Muscle of arm (tissue), 12 donors: ENCODE data around the gene NYAP2. TPM values are rescaled to one million over a fixed set of nuclear protein-coding genes. Genes with fewer than 3 reads are reported as not detected.

Experiments used
- DNase-seq: peaks from one replicate; pipeline ENCODE4 v3.0.0-alpha.2; 2013
- polyA plus RNA-seq, 12 donors: library from polyadenylated mRNA; unstranded; fragments of 120-200 nt; gene quantifications; one replicate each; pipeline ENCODE4 v1.2.1, GENCODE V29; 2013; ENCODE audit not compliant: insufficient read length in 12 of 12

Gene NYAP2
- polyA plus RNA-seq, 12 donors = 0.07 to 0.65 (median 0.23) TPM; not detected in 3

DNA sequence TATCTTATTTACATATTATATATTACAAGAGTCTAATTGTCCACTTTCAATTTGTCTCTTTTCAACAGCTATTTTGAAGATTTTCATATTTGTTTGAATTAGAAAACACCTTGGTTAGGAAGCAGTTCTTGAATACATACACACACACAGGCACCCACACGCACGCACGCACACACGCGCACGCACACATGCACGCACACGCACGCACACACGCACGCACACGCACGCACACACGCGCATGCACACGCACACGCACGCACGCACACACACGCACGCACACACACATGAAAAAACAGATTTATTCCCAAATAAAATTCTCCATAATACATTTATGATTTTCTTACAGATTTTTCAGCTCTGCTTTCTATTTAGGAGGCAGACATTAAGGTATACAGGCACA is 220.7 kb downstream of the NYAP2 start:
- no peak for DNase-seq

DNA sequence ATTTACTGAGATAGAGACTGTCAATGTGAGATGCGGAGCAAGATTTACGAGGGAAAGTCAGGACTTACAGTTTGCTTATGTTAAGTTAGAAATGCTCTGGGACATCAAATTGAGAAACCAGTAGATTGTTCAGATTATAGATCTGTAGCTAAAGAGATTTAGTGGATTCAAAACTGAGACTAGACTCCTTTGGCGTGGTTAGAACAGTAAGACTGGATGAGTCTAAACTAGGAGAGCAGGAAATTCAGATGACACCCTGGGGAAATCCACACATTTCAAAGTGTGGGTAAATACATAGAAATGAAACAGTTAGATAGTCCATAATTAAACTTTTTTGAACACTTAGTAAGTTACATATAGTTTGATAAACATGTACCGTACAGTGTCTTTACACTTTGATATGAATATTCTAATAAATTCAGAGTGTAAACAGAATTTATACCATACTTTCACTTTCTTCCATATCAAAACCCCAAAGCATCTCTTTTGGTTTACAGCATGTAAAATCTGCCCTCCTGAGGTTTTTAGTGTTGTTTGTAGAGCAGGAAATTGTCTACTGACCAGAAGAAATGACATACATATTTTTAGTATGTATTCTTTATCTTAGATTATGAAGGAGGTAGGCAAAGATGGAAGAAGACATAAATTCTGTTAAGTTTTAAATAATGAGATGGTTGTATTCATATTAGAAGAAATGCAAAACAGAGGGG is 231.5 kb downstream of the NYAP2 start:
- no peak for DNase-seq

DNA sequence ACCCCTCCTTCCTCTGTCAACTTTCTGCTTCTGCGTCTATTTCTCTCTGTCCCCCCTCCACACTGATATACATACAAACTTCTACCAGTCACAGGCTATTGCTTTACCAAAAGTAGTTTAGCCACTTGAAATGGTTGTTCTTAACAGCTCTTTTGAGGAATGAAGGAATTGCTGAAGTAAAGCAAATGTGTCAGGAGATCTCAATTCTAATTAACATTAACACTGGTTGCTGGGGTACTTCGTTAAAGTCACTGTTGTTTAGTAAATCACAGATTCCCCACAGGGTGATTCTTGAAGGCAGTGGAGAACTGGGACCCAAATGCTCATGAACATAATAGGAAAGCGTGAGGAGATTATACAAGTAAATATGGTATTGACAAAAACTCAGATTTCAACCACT is 232.8 kb downstream of the NYAP2 start:
- no peak for DNase-seq

DNA sequence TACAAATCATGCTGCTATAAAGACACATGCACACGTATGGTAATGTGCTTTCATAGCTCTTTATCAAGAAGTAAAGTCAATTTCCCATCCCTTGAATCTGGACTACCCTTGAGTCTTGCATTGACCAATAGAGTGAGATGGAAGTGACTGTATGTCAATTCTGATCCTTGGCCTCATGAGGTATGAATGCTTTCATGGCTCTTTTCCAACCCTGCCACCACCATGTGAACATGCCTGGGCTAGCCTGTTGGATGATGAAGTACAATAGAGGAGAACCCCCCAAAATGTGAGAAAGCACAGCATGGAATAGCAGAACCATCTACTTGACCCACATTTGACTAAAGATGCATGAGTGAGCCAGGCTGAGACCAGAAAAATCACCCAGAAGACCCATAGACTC is 237.0 kb downstream of the NYAP2 start:
- DNase-seq = no peak

DNA sequence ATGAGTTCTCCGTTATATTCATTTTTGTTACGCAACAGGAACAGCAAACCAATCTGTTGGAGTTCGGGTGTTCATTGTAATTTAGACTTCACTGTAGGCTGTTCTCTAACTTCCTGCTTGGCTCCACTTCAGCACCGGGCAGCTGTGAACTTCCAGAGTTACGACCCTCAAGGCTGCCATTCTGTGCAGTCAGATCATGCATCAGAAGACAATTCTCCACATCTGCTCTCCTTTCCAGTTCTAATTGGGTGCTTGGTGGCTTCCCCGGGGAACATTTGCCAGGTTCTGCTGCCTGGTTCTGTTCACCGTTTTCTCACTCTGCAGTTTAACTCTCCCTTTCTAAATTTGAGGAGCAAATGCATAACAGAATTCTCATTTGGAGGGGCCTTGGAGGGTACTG is 237.7 kb downstream of the NYAP2 start:
- DNase-seq = no peak

DNA sequence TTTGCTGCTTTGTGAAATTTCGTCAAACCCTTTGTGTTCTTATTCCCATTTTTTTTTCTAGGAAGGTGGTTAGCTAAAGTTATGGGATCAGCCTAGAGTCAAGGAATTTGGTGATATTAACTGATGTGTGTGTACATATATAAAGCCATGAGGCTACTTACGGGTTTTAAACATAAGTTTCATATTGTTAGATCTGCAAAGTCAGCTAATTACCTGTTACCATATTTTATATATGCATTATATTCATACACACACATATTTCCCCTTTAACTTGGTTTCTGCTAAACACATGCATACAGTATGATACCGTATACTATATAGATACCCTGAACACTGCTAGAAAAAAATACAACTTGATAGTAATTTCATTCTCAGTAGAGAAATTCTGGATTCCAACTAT is 241.0 kb downstream of the NYAP2 start:
- no peak for DNase-seq

DNA sequence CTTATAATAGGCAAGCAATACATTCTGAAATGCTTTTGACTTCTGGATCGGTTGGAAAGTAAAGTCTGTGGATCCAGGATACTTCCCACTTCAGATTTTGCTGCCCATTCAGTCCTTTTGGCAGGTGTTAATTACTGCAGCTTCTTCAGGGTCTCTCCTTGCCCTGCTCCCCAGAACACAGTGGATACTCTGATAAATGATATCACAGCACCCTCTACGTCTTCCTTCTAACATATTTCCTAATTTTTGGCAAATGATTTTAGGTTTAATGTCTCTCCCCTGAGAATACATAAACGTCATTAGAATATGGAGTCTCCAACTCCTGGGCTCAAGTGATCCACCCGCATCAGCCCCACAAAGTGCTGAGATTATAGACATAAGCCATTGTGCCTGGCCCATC is 249.8 kb downstream of the NYAP2 start:
- no peak for DNase-seq

DNA sequence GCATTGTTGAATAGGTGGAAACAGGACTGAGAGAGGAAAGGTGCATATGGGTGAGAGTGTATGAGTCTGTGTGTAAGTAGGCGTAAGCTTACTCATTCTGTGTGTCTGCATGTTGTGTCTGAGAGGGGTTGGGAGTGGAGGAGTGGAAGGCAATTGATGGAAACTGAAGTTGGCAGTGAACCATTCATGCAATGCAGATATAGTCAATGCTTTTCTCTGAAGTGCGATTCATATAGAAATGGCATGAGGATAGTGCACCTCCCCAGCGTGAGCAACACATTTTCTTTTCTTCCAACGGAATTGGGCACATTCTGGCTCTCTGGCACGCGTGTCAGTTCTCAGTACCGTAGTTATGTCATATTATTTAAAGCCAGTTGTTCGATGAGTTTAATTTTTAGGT is 250.5 kb downstream of the NYAP2 start:
- DNase-seq = no peak

DNA sequence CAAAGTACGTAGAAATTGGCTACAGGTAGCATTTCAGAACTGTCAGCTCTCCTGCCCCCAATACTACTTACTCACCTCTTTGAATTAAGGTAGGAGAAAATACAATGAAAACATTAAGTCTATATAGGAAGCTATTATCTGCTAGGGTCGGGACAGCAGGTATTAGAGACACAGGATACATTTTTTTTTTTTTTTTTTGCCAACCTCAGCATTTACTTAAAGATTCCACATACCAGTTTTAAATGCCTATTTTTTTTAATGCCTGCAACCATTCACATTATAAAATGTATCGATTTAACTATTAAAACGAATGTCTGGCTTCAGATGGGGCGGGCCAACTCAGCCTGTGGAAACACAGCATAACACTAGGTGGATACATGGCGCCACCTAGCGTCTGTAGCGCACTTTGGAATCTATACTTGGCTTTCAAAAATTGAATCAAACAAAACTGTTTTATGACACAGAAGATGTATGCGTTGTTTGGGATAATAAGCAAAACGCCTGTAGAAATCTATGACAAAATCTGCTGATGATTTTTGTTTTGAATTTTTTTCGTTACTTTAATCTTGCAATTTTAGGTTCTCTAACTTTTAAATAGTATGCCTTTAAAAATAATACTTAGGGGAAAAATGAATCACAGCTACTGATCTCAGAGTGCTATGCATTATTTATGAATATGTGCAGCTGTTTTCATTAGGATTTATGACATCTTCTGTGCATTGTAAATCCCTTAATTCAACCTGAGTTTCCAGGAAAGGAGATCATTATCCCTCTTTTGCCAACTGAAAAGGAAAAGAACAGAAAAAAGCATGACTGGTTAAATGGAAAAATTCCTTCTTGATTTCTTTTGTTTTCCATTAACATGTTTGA is 261.0 kb downstream of the NYAP2 start:
- peak; percentile 80 for DNase-seq

DNA sequence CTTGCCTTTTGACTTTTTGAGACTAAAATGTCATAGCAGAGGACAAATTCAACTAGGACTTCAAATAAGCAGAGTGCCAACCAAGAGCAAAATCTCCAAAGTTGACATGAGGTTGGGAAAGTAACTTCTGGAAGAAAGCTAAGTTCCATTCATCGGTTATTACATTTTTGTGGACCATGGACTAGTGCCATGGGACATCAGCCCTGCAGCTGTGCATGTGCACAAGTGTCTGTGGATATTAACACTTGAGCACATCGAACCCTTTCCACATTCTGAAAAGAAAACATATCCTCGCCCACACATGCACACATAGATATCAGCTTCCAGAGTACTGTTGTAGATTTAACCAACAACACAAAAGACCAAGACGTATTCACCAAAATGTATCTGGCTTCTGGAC is 262.6 kb downstream of the NYAP2 start:
- no peak for DNase-seq

DNA sequence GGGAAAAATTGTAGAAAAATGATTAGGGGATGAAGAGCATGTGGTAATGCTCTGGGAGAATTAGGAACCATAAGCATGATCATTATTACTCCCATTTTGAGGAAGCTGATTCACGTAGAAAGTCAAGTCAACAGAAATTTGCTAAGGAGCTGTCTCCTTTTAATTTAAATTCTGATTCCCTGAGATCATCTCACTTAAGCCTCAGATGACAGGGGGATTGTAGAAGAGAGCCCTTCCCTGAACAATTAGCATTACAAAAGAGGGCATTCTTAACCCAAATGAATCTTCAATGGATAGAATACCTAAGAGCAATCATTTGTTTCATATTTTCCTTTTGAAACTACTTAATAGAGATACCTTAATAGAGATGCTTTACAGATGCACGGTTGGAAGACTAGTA is 267.9 kb downstream of the NYAP2 start:
- DNase-seq = no peak

DNA sequence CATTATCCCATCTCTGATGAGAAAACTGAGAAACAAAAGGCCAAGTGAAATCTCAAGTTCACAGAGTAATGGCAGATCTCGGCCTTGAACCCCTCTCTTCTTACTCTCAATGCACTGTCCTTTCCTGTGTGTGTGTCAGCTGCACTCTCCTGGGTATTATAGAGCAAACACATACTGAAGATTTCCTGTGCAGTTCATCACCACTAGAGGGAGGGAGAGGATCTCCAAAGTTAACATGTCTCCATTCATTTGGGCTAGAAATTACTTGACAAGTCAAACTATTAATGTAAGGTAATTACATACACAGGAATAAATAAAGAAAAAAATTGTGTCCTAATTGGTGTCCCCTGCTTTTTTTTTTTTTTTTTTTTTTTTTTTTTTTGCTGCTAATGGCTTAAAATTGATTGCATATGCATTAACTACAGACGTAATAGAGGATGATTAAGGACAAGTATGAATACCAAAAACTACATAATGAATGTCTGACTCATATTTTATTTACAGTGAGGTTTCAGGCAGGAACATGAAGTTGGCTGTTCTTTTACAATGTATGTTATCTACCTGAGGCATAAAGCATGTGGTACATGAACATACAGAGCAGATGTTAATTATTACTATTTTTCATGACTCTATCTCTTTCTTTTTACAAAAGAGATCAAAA is 269.2 kb downstream of the NYAP2 start:
- peak; percentile 54 for DNase-seq

DNA sequence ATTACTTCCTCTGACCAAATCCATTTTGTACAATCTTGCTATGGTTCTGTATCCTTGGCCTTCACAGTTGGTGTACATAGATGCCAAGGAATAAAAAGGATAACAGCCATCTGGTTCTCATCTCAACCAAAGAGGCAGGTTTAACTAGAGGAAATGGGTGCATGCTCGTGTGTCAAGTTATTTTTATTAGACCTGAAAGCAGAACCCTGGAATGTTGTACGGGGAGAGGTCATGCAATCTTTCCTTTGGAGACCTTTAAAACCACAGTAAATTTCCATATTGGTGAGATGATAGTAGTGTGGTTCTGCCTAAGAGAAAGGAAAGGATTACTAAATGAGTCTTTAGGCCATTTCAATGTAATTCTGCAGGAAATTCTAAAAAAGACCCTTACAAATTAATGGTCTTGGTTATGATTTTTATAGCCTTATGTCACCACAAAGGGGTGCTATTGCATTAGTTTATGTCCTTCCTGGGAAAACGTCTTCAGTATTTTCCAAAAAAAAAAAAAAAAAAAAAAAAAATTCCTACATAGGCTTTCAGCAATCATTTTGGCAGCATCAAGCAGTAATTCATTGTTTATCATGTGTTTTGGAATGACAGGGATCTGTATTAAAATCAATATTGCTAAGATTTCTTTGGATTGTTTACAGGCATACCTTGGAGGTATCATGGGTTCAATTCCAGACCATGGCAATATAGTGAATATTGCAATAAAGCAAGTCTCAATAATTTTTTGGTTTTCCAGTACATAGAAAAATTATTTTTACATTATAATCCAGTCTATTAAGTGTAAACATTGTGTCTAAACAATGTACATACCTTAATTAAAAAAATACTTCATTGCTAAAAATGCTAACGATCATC is 270.8 kb downstream of the NYAP2 start:
- peak; percentile 58 for DNase-seq

DNA sequence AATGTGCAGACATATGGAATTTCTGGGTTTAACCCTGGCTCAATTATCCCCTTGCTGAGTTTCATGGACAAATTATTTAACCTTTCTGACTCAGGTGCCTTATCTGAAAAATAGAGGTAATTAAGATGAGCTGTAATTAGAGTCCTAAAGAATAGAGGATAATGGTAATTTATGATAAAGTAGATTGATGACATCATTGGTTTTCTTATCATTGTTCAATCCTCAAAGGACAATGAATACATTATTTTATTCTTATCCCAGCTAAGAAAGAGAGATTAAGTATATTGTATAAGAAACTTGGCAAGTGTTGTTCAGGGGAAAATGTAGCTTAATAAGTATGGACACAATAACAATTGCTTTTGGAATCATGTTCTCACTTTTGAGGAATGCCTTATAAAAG is 279.3 kb downstream of the NYAP2 start:
- DNase-seq = no peak

DNA sequence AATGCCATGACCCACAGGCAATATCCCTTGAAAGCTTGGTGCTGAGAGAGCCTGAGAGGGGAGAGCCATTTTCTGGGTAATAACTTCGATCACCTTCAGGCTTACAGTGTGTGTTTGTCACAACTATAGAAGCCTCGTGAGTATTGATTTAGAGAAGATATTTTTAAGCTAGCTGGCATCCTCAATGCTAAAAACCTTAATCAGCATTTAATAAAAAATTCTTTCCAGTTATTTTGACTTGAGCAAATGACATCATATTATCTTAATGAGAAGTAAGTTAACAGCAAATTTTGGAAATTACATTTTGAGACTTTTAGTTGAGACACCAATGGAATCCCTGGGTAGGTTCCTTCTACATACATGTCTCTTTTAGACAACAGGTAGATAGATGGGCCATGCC is 283.7 kb downstream of the NYAP2 start:
- no peak for DNase-seq

DNA sequence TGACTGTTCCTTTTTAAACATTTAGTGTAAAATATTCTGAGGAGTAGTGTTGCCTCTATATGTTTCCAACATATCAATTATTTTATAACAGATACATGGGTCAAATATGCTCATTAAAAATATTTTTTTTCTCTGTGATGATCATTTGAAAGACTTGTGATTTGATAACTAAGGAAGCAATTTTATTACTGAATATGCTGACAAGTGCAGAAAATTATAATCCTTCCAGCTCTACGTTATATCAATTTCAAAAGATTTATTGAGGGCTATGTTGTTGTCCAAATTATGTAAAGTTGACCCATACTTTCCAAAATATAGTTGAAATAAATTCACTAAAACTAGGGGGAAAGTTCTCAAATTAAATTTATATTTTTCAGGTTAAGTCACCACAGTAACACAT is 290.6 kb downstream of the NYAP2 start:
- DNase-seq = no peak

DNA sequence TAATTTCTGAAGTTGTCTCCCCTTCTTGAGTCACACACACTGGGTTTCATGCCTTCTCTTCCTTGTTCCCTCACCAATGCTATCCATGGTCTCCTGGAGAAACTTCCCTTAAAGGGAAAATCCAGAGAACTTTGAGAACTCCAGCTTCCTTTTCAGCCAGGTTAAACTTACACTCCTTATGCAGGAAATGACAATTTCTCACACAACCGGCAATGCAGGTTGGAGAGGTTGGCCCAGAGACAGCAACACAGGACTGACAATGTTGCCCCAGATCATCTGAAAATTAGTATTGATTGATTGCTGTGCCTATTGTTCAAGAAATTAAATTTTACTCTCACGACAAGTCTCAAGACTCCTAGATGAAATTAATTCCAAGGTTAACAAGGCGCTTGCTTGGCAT is 292.2 kb downstream of the NYAP2 start:
- DNase-seq = no peak

DNA sequence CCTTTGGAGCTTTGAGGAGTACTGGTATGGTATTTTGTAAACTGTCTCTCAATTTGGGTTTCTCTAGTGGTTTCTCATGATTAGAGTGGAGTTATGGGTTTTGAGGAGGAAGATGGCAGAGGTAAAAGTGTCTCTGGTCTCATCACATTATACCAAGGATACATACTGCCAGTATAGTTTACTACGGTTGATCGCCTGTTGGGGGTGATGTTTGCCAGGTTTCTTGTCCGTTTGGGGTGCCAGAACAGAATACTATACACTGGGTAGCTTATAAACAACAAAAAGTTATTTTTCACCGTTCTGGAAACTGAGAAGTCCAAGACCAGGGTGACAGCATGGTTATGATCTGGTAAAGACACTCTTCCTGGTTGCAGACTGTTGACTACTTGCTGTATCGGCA is 293.7 kb downstream of the NYAP2 start:
- no peak for DNase-seq

DNA sequence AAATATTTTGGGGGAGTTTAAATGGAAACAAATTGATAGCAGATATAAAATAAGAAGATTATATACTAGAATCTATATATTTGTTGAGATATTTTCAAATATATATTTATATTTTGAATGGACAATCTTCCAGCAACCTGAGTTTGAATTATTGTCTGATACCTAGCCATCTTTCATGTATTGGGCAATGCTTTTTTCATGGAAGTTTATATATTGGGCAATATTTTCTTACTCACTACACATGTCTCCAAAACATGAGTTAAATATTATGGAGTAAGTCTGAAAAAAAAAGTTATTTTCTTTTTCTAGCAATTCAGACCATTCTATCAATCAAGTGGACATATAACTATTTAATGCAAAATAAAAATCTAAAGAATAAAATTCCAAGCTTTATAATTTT is 295.2 kb downstream of the NYAP2 start:
- DNase-seq = no peak

DNA sequence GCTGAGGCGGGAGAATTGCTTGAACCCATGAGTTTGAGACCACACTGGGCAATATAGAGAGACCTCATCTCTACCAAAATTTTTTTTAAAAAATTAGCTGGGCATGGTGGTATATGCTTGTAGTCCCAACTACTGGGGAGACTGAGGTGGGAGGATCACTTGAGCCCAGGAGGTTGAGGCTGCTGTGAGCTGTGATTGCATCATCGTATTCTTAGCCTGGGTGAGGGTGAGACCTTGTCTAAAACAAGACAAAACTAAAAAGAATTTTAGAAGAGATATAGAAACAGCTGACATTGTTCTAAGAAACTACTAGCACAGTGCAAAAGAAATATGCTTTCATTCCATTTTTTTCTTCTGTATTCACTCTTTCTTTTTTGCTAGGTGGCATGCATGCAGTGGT is 298.4 kb downstream of the NYAP2 start:
- no peak for DNase-seq
